IPS-NIHi7 (cell line): Measurements from ENCODE around the gene BCKDHB.

Experiments
- DNase-seq: peaks from one replicate; pipeline ENCODE4 v3.0.0; 2012; ENCODE audit warnings: mixed read lengths; ENCODE audit errors: extremely low spot score

Gene BCKDHB

DNA sequence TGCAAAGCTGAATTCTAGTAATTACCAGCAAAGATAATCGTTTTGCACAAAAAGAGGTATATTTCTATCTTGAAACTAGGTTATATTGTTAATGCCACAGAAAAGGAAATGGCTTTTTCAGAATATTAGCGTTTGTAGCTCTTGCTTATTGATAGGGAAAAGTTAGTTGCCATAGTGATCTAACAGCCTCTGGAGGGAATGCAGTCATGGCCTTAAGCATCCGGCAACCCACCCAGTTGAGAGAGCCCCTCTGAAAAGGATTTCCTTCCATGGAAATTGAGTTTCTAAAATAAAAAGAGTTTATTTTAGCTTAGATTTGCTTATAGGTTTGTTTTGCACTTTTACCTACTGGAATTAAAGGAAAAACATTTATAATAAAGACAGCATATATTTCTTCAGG is 224.5 kb downstream of the BCKDHB start:
- no peak for DNase-seq

DNA sequence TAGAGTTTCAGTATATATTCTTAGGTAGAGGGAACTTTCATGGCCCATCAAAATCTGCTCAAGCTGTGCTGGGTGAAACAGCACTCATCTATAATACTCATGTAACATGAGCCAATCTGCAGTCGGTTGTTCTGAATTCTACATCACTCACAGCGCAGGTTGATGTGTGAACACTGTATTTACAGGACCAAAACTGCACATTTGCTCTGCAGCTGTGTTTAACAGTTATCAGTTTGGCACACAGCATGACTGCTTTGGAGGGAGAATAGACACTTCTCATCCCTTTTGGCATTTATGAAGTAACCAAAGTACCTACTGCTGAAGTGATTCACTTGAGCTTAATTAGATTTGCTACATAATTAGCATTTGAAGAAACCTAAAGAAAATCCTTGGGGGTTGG is 225.1 kb downstream of the BCKDHB start:
- DNase-seq, result no peak

DNA sequence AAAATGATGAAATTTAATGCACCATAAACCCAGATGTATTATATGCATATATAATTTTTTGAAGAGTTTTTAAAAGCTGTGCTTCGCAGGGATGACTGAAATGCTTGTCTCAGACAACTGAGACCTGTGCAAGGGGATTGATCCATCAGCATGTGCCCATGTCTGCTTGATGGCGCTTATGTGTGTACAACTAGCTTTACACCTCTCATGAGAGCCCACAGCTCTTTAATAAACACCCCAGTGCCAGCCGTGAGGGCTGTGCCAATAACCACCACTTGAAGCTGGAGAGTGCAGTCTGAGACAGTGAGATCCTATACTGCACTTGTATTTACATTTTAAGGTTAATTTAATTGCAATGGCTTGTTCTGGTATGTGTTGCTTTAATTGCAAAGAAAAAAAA is 225.5 kb downstream of the BCKDHB start:
- no peak for DNase-seq

DNA sequence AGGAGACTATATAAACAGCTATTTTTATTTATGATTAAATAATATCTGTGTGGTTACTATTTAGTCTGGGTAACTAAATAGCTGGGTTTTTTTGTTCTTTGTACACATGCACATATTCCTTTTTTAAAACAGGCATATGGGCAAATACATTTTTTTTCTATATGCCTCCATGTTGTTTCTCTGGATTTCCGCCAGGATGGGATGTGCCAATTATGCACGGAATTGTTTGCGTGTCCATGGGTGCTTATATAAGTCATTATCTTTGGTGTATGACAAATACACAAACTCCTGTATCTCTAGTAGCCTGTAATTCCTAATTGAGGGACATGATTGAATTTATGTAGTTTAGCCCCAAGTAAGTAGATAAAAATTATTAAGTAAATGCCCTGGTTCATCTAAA is 226.9 kb downstream of the BCKDHB start:
- DNase-seq, result no peak

DNA sequence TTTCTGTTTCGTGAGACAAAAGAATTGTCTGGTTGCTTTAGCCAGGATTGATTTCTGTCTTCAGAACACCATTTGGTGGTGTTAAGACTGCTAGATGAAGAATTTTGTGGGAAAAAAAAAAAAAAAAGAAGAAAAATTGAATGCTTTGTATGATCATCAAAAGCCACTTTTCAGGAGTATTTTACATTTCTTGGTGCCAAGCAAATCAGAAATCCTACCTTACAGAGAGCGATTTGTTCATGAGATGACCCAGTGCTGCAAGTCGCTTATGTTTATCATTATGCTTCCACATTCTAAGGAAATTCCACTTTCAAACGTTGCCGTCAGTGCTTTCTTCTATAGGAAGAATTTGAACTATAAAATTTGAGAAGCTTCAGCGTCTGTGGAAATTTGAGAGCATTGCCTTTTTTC is 228.7 kb downstream of the BCKDHB start:
- no peak for DNase-seq

DNA sequence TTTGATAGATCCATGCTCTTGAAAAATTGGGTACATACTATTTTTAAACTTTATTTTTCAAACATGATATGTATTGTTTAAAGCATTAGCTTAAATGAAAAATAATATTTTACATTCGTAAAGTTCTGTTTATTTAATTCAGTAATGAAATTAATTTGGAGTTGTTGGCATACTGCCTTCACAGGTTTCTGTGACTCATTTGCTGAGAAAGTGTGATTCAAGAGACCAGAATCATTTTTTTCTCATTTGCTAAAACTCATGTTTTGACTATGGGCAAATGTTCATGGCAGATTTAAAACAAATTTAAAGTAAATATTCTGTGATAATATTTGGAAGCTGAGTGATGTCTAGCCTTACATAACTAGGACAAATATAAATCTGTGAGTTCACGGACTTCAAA is 230.4 kb downstream of the BCKDHB start:
- DNase-seq, result no peak

DNA sequence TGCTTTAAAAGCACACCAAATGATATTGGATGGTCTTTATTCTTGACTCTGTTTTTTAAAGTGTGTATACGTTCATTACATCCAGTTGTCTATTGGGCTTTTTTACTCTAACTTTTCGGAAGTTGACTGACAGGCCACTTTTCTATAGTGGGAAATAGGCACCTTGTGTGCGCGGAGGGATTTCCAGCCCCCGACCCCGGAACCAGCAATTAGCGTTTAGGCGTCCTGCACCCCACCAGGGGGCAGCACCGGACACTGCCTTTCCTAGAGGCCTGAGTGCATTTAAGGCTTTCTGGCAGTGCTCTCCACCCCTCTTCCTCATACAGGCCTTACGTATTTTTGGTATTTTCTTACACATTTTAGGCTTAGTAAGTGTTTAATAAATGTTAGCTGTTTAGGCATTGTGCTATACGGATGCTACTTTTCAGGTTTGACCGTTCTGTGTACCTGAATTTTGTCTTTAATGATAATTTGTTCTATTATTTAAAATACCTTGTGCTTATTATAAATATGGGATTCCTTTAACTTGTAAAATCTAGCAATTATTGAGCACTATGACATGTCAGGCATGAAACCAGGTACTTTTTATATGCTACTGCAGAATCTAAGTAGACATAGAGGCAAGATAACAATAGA is 231.8 kb downstream of the BCKDHB start:
- peak; percentile 78 for DNase-seq

DNA sequence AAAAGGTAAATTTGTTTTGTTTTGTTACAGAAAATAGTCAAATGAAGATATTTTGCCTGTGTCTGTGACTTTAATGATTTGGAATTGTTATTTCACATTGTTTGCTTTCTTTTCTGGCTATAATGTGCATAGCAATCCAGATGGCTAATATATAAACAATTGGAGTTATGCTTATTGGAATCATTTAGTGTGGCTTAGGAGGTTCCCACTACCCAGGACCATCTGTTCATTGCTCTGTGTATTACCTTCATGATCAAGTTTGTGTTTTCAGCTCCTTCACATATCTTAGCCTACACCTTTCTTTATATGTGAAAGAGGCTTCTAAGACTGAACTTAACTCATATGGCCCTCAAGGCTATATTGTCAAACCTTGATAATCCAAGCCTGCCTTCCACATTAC is 232.9 kb downstream of the BCKDHB start:
- no peak for DNase-seq

DNA sequence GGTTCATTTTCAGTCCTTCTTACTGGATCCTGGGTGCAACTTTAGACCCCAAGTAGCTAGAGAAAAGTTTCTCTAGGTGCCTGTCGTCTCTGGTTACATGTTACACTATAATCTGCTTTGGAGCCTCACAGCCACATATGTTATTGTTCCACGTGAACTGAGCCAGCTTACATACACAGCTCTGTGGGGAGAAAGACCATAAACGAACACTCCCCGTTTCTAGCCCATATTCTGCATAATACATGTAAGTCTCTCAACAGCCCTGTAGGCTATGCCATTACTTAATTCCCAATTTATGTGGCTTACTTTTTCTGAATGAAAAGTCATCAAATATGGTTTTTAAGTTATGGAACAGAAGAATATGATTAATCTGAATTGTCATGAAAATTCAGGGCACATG is 233.8 kb downstream of the BCKDHB start:
- DNase-seq, result no peak

DNA sequence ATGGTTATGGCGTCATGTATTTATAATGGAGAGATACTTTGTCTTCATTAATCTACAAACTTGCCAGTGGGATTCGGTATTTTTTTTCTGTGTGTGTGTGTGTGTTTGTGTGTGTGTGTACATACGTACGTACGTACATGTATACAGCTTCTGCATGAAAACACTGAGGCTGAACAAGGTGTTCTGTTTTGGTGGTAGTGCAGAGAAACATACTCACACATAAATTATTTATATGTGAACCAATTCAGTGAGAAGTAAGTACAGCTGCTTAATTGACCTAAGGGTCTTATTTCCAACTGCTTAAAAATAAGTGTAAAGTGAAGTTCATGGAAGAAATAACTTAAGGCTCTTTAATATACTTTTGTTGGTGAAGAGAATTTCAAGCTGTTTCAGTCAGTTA is 234.2 kb downstream of the BCKDHB start:
- no peak for DNase-seq

DNA sequence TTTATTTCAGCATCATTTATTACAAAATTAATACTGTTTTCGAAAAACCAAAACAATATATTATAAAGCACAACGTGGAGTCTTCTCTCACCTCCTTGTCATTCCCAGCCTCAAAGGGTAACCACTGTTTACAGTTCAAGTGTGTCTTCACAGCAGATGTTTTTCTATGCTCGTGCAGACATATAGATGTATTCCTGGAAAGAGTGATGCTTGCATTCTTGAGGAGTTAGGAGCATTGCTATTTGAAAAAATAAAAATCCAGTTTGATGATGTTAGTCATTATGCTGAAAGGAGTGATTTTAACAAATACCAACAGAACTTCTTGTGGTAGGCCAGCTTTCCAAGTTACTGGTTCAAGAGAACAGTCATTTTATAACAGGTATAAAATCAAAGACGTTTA is 234.9 kb downstream of the BCKDHB start:
- no peak for DNase-seq

DNA sequence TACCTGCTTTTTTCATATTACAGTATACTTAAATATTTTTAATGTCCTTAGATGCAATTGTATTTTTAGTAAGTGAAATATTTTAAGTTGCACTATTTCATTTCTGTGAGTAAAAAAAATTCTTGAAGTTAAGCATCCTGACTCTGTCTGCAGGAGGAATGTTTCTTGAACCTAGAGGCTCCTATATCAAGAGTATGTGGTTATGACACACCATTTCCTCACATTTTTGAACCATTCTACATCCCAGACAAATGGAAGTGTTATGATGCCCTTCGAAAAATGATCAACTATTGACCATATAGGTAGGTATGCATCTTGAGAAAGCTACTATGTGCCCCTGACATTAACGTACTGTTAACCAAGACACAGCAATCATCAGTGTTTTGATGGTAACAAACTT is 237.0 kb downstream of the BCKDHB start:
- no peak for DNase-seq

DNA sequence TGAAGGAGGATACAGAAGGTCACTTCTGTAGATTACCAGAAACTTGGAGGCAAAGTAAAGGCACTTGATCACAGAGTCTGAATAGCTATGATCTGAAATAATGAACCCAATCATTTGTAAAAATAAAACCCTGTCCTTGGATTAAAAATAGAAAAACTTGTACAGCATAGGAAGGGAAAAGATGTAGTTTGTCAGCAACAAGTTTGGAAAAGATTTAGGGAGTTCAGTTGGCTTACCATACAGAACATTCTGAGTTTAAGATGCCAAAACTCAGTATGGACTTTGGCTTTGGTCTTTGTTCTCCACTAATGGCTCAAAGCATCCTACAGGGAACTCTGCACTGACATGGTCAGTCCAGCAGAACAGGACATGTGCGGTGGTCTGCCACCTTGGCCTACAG is 240.6 kb downstream of the BCKDHB start:
- no peak for DNase-seq

DNA sequence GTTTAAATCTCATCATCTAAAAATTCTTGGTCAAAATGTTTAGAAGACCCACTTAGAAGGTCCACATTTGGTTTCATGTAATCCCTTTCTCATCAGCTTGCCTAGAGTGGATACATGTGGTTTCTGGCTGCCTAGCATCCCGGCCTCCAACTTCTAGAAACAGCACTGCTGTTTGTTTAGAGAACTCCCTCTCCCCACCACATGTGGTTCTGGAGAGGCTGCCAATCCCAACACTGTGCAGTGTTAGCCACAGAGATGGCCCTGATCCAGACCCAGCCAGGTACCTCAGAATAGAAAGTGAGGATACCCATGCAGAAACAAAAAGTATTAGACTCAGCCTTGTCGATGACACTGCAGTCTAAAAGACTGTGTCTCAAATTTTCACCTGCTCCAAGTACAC is 241.8 kb downstream of the BCKDHB start:
- no peak for DNase-seq

DNA sequence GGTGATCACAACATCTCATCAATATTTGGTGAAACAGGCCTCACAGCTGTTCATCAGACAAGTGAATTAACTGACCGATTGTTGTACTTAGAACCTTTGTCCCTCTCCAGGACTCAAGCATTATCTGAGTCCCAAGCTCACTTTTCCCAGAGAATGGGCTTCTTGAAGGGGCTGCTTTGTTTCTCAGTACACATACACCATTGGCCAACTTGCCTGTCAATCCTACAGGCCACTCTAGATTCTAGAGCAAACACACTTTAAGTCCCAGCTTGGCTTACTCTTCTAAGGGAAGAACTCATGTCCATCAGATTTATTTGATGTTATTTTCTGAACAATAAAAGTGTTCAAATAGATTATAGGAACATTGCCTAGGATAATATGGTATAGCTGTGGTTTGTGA is 249.5 kb downstream of the BCKDHB start:
- no peak for DNase-seq

DNA sequence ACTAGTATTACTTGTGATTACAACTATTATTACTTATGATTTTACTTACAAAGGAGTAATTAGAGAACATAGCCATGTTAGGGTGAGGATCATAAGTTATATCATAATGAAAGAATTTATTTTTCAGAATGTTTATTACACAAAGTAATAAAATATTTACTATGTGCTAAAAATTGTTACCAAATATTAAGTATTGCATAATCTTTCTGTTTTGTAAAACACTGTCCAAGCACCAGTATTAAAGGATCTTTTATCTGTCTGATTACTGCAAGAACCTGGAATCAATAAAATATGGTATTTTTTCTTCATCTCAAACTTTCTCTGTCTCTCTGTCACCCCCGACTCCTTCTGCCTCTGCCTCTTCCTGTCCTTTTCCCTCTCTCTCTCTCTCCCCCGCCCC is 250.1 kb downstream of the BCKDHB start:
- DNase-seq, result no peak

DNA sequence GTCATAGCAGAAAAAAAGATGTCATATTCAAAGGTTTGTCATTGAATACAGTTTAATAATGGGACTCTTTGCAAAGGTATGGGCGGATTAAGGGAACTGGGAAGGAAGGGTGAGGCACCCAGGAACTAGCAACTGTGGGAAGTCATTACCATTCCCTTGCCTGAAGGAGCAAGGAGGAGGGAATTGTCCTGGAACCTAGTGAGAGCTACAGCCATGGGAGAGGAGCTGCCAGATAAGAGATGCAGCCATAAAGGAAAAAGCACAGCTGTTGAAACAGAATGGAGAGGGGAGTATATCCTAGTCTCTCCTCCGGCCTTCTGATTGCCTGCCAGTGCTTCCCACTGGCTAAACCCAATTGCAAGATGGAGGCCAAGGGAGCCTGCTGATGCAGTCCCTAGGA is 250.6 kb downstream of the BCKDHB start:
- DNase-seq, result peak; percentile 13

DNA sequence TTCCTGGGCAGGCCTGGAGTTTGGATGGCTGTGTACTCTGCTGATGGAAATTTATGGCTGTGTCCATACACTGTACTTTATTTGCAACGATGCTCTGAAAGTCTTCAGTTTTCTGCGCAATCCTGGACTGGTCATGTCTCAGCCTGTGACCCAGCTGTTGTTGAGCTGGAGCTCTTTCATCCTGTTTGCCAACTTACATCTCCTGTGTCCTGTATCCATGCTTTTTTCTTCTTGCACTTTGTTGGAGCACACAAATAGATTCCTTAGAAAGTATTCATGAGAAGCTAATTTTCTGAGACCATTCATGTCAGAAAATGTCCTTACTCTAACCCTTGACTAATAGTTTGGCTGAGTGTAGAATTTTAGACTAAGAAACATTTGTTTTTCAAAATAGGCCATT is 251.2 kb downstream of the BCKDHB start:
- no peak for DNase-seq

DNA sequence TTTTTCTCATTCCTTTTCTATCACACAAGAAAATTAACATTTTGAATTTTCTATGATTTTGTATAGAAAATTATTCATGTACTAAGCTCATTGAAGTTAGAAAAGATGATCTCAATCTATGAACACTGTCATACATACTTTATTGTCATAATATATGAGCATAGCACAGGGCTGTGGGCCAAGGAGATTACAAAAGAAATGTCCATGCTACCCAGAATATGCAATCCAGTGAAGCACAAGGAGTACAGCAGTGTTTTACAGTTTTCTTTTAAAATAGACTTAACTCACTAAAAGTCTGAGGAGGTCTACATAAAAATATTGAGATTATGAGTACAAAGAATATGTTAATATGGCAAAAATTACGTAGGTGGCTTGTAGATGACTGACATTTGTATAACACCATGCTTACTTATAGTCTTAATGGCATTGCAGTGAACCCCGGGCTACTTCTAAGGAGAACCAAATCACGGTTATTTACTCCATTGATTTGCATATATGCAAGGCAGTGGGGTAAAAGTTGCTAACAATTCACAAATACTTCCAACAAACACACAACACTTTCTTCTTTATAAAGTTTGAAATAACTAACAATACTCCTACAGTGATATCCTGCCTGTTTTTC is 257.1 kb downstream of the BCKDHB start:
- no peak for DNase-seq

DNA sequence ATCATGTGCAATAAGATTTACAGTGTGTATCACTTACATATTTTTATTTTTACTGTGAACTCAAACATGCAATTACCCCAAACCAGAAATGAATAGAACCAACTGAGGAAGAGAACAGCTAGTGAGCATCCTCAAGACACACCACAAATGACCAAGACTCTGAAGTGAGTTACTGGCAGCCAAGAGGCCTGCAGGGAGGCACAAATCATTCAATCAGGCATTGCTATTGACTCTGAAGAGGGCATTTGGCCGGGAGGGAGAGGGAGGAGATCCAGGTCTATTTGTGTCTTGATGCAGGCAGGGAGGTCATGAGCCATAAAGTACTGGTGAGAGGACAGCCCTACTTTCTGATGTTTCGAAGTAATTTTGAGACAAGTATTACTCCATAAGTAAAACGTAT is 257.7 kb downstream of the BCKDHB start:
- DNase-seq, result no peak

DNA sequence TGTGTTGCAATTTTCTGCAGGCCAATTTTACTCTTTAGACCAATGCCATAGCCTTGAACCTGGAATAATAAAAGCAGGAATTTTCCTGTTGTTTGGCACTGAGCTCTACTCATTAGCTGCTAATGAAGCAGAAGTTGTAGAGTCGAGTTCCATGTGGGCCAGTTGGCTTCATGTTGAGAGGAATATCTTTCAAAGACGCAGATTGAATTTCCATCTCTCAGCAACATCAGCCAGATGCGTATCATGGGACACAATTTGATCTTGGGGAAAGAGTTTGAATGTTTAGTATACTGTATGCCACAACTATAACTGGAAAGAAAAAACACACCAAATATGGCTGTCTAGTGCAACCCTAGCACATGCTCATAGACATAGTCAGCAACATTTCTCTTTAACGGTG is 259.6 kb downstream of the BCKDHB start:
- DNase-seq, result no peak

DNA sequence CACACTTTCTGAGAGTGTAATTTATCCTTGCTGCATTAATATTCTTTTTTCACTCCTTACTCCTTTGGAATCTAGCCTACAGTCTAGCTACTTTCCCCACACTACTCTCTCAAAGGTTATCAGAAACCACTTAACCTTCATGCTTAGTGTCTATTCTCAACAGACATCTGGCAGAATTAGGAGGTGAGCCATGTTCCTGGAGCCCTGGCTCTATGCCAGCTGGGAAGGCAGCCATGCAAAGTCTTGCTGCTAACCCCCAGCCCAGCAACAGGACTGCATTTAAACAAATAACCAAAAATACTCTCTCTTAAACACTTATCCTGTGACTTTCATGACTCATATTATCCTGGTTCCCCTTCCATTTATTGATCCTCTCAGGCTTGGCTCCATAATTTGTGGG is 260.2 kb downstream of the BCKDHB start:
- no peak for DNase-seq

DNA sequence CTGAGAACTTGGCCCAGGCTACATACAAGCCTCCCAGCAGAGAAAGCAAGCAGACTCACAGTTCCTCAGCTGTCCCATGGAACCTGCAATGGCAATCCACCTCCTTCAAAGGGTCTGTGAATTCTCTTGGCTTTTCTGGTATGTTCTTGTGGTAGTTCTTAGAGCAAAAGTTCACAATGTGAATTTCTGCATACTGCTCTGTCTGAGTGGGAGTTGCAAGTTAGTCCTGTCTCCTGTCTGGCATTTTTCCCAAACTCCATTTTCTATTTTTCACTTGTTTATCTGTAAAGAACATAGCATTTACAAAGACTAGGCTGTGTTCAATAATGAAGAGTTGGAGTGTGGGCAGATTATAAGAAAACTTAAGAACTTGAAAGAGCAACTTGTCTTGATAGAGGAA is 269.9 kb downstream of the BCKDHB start:
- no peak for DNase-seq

DNA sequence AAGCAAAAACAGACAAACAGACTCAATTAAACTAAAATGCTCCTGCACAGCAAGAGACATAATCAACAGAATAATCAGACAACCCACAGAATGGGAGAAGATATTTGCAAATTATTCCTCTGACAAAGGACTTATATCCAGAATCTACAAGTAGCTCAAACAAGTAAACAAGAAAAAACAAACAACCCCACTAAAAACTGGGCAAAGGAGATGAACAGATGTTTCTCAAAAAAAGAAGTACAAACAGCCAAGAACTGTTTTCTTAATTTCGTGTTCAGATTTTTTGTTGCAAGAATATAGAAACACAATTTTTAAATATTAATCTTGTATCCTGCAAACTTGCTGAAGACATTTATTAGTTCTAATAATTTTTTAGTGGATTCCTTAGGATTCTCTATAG is 274.1 kb downstream of the BCKDHB start:
- DNase-seq, result no peak
